Skeletal muscle tissue (tissue), 4 donors: ENCODE measurements around the gene MST1R. TPM values are rescaled to one million over a fixed set of nuclear protein-coding genes. Genes with fewer than 3 reads are reported as not detected.
"Not testable (repeated sequence)": the region's sequence is repeated elsewhere in the genome, so short reads cannot be mapped to it uniquely, and the experiment has no call there.

ENCODE experiments used
- H3K27ac ChIP-seq: one replicate; pipeline ENCODE4 v1.7.0; 2013; ENCODE audit warnings: mild to moderate bottlenecking, low read depth, low read length, inconsistent platforms
- H3K27me3 ChIP-seq, 3 donors: one replicate each; pipeline ENCODE4 v1.7.0; 2013; ENCODE audit warnings: low read length in 3 of 3; ENCODE audit not compliant: control insufficient read depth in 3 of 3, insufficient read depth in 3 of 3
- H3K36me3 ChIP-seq, 3 donors: one replicate each; pipeline ENCODE4 v1.7.0; 2013; ENCODE audit warnings: low read length in 3 of 3; ENCODE audit not compliant: control insufficient read depth in 3 of 3, insufficient read depth in 3 of 3
- H3K4me1 ChIP-seq, 3 donors: one replicate each; pipeline ENCODE4 v1.7.0; 2013; ENCODE audit warnings: low read length in 3 of 3, mild to moderate bottlenecking in 3 of 3; ENCODE audit not compliant: control insufficient read depth in 3 of 3, insufficient read depth in 3 of 3
- H3K4me3 ChIP-seq, 3 donors: one replicate each; pipeline ENCODE4 v1.7.0; 2013; ENCODE audit warnings: low read length in 3 of 3
- H3K9ac ChIP-seq, 3 donors: one replicate each; pipeline ENCODE4 v1.7.0; 2013; ENCODE audit warnings: low read length in 3 of 3, mild to moderate bottlenecking in 3 of 3, moderate library complexity in 2 of 3, low read depth in 1 of 3
- H3K9me3 ChIP-seq, 3 donors: one replicate each; pipeline ENCODE4 v1.7.0; 2013; ENCODE audit warnings: low read length in 3 of 3; ENCODE audit not compliant: control insufficient read depth in 3 of 3
- total RNA-seq: library from RNA; depleted of rRNA; stranded (reverse); fragments of >200 nt; gene quantifications from one replicate; pipeline ENCODE4 v1.2.3, GENCODE V29; 2014
- donor health status: Osteomylitis.

The MST1R gene
- total RNA-seq, 1 donor from 2014 or later: 2.6 TPM

DNA sequence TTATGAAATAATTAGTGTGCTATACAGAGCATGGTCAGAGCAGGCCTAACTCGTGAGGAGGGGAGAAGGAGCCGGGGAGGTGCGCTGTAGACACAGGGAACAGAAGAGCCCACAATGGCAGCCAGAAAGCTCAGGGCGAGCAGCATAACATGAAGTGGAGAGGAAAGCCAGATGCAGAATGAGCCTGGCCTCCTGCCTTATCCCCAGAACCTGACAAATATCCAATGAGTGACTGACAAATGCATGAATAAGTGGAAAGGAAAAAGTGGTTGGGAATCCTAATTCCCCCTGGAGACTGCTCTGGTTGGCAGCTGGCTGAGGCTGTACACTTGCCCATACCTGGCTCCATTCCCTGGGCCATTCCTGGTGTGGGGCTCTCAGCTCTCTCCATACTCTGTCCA, 9.2 kb upstream of the MST1R start:
- H3K4me3 ChIP-seq: no peak overlapping the region
- H3K27ac ChIP-seq: no peak overlapping the region
- no peaks in the 10 kb centered on the region for H3K27me3 ChIP-seq
- peaks cover 0 to 19% (median 4%) of the 10 kb centered on the region in 3 donors for H3K4me1 ChIP-seq
- no peak overlapping the region for H3K9ac ChIP-seq
- H3K9me3 ChIP-seq: no peaks in the 10 kb centered on the region
- peaks cover 25 to 43% (median 33%) of the 10 kb centered on the region in 3 donors for H3K36me3 ChIP-seq

DNA sequence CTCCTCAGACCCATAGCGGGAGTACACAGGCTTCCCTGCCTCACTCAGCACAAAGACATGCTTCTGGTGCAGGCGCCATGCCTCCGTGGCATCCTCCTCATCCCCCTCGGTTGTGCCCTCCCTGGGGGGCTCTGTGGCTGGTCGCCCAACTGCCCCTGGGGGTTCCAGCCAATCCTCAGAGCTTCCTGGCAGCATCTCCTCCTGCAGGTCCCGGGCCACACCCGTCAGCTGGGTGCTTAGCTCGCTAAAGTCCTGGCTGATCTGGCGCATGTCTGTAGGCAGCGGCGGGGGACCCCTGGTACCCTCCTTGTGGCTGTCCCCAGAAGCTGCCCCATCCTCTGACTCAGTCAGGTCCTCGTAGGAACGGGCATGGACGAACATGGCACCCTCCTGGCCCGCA, 7.9 kb upstream of the MST1R start:
- H3K9ac ChIP-seq: no peak overlapping the region
- H3K9me3 ChIP-seq: no peaks in the 10 kb centered on the region
- no peak overlapping the region for H3K4me3 ChIP-seq
- no peaks in the 10 kb centered on the region for H3K27me3 ChIP-seq
- no peak overlapping the region for H3K27ac ChIP-seq
- H3K36me3 ChIP-seq: peaks cover 25 to 42% (median 33%) of the 10 kb centered on the region in 3 donors
- H3K4me1 ChIP-seq: peaks cover 0 to 15% (median 4%) of the 10 kb centered on the region in 3 donors

- Histone ChIP-seq H3K9me3 (no peaks in the 10 kb centered on the region), H3K27ac (no peak overlapping the region), H3K9ac (no peak overlapping the region), H3K4me3 (no peak overlapping the region), H3K4me1 (peaks cover 4 to 19% (median 6%) of the 10 kb centered on the region in 3 donors), H3K27me3 (no peaks in the 10 kb centered on the region), H3K36me3 (peaks cover 25 to 42% (median 33%) of the 10 kb centered on the region in 3 donors)
These were observed 7.4 kb upstream of the MST1R start for GRCh38 chr3:49911124-49911420.

GRCh38 chr3:49910409-49911123, 6.9 kb upstream of the MST1R start:
- no peaks in the 10 kb centered on the region for H3K27me3 ChIP-seq
- H3K36me3 ChIP-seq: peaks cover 24 to 42% (median 33%) of the 10 kb centered on the region in 3 donors
- no peaks in the 10 kb centered on the region for H3K9me3 ChIP-seq
- H3K4me1 ChIP-seq: peaks cover 9 to 24% (median 10%) of the 10 kb centered on the region in 3 donors
- no peak overlapping the region for H3K4me3 ChIP-seq
- H3K9ac ChIP-seq: no peak overlapping the region
- H3K27ac ChIP-seq: no peak overlapping the region

DNA sequence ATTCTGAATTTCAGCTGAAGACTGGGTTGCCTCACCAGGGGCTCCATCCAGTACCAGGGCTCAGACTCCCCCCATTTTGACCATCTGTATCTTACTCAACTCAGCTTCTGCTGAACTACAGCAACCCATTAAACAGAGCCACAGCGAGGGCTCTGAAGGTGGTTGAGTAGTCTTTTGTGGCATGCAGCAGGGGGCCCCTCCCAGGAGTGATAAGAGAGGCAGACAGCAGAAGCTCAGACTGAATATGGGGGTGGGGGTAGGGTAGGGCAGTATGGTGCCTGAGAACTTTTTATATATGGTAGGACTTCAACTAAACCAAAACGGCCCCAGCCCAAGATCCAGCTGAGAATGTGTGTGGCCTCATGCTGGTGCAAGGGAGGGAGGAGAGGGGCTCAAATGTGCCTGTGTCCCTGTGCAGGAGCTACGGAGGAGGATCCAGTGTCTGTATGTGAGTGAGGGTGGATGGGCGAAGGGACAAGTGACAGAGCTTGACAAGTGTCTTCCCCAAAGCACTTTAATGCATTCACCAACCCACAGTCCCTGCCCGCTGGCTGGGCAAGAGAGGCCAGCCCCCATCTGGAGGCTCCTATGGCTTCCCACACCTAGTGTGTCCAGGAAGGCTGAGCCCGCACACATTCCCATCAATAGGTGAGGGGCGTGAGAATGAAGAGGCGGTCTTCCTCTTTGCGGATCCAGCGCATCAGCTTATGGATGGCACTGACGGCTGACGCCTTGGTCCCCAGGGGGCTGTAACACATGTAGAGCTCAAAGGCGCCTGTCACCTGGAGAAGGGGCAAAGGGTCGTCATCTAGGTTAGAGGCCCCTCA, 4.9 kb upstream of the MST1R start:
- no peaks in the 10 kb centered on the region for H3K9me3 ChIP-seq
- no peaks in the 10 kb centered on the region for H3K27me3 ChIP-seq
- H3K27ac ChIP-seq: no peak overlapping the region
- peaks cover 10 to 30% (median 12%) of the 10 kb centered on the region in 3 donors for H3K4me1 ChIP-seq
- no peak overlapping the region for H3K9ac ChIP-seq
- H3K4me3 ChIP-seq: no peak overlapping the region
- peaks cover 24 to 42% (median 33%) of the 10 kb centered on the region in 3 donors for H3K36me3 ChIP-seq

GRCh38 chr3:49906073-49906743, 2.5 kb upstream of the MST1R start:
- H3K27ac ChIP-seq: no peak overlapping the region

DNA sequence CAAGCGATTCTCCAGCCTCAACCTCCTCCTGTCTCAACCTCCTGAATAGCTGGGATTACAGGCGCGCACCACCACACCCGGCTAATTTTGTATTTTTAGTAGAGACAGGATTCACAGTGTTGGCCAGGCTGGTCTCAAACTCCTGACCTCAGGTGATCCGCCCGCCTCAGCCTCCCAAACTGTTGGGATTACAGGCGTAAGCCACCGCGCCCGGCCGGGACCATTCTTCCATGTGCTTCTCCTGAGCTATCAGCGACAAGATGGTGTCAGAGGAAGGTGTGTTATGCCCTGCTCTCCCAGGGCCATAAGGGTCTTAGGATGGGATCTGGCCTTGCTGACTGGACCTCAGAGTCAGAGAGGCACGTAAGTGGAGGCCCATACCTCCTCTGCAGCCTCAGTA, 775 bp upstream of the MST1R start:
- H3K36me3 ChIP-seq: peaks cover 0 to 13% (median 9%) of the 10 kb centered on the region in 3 donors
- not testable (repeated sequence) for H3K27ac ChIP-seq, H3K9ac ChIP-seq, H3K27me3 ChIP-seq, H3K4me3 ChIP-seq, H3K9me3 ChIP-seq
- H3K4me1 ChIP-seq: peaks cover 19 to 32% (median 22%) of the 10 kb centered on the region in 3 donors

More at GRCh38 chr3:49906073-49906743, 2.5 kb upstream of the MST1R start:
- H3K9me3 ChIP-seq: no peaks in the 10 kb centered on the region
- no peaks in the 10 kb centered on the region for H3K27me3 ChIP-seq
- H3K4me3 ChIP-seq: peak overlapping the region; percentile 15 to 54 (median 50)
- H3K4me1 ChIP-seq: peaks cover 12 to 25% (median 15%) of the 10 kb centered on the region in 3 donors
- H3K36me3 ChIP-seq: peaks cover 9 to 30% (median 25%) of the 10 kb centered on the region in 3 donors
- peak overlapping the region in 1 of 3 donors; percentile 62 for H3K9ac ChIP-seq

GRCh38 chr3:49902511-49903345, 945 bp downstream of the MST1R start:
- H3K36me3 ChIP-seq: no peaks in the 10 kb centered on the region
- no peaks in the 10 kb centered on the region for H3K9me3 ChIP-seq
- H3K27ac ChIP-seq: no peak overlapping the region
- peaks cover 19 to 32% (median 22%) of the 10 kb centered on the region in 3 donors for H3K4me1 ChIP-seq
- no peaks in the 10 kb centered on the region for H3K27me3 ChIP-seq
- H3K9ac ChIP-seq: peak overlapping the region in 1 of 3 donors; percentile 45
- peak overlapping the region in 2 of 3 donors; percentile 38 to 65 for H3K4me3 ChIP-seq
